Transverse colon (tissue), 4 donors: ENCODE measurements around the gene ALK.

Source experiments
- EP300 ChIP-seq: sonication (generic); formaldehyde crosslinking; IDR thresholded peaks from one replicate; pipeline ENCODE4 v1.6.1; 2017; ENCODE audit warnings: antibody characterized with exemption, low read depth
- POLR2A ChIP-seq: fragments of 450-650 bp; IDR thresholded peaks from one replicate; pipeline ENCODE4 v1.6.1; 2016; ENCODE audit warnings: antibody characterized with exemption, mild to moderate bottlenecking, moderate library complexity
- POLR2AphosphoS5 ChIP-seq, 3 donors: sonication (generic); formaldehyde crosslinking; IDR thresholded peaks; one replicate each; pipeline ENCODE4 v1.6.1; 2016; ENCODE audit warnings: antibody characterized with exemption in 3 of 3
- TF ChIP-seq, protein P1 (sequence below), 5 experiments: fragments of 200-600 bp in 3 of 5; fragments of 450-650 bp in 2 of 5; sonication (generic) in 3 of 5; IDR thresholded peaks; 1 replicate in 2 of 5; 2 replicates in 3 of 5; pipeline ENCODE4 v1.5.1; 2016 to 2017; ENCODE audit warnings: antibody characterized with exemption in 5 of 5, inconsistent platforms in 3 of 5, mild to moderate bottlenecking in 2 of 5, moderate library complexity in 1 of 5

DNA sequence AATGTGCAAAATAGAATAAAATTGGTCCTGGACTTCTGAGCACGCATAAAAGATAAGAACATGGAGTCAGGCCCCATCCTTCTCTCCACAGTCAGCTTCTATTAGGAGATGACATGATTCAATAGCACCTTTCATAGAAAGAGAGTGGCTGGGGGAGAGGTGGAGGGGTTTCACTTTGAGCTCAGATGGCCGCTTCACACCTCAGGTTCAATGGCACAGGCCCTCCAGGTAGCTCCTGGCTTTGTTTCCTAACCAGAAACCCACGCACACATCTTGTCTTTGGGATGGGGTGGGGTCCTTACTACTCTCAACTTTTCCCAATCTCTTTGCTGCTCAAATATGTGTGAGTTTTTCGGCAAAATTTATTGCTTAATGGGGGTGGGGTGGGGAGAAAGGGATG is 473.9 kb downstream of the ALK start:
- TF ChIP-seq POLR2A (no peak), POLR2AphosphoS5 (IDR thresholded peaks at IDR 0.05) (no peak), EP300 (no peak)
- TF ChIP-seq, protein P1, sequence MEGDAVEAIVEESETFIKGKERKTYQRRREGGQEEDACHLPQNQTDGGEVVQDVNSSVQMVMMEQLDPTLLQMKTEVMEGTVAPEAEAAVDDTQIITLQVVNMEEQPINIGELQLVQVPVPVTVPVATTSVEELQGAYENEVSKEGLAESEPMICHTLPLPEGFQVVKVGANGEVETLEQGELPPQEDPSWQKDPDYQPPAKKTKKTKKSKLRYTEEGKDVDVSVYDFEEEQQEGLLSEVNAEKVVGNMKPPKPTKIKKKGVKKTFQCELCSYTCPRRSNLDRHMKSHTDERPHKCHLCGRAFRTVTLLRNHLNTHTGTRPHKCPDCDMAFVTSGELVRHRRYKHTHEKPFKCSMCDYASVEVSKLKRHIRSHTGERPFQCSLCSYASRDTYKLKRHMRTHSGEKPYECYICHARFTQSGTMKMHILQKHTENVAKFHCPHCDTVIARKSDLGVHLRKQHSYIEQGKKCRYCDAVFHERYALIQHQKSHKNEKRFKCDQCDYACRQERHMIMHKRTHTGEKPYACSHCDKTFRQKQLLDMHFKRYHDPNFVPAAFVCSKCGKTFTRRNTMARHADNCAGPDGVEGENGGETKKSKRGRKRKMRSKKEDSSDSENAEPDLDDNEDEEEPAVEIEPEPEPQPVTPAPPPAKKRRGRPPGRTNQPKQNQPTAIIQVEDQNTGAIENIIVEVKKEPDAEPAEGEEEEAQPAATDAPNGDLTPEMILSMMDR (IDR thresholded peaks at IDR 0.05), result no peak
